ENCODE results near the gene SLC41A1. TPM values are rescaled to one million over a fixed set of nuclear protein-coding genes. Genes with fewer than 3 reads are reported as not detected.

The SLC41A1 gene
- polyA plus RNA-seq, 1 of the 3 experiments (the other 2 are of a cell fraction): 18.3 TPM

DNA sequence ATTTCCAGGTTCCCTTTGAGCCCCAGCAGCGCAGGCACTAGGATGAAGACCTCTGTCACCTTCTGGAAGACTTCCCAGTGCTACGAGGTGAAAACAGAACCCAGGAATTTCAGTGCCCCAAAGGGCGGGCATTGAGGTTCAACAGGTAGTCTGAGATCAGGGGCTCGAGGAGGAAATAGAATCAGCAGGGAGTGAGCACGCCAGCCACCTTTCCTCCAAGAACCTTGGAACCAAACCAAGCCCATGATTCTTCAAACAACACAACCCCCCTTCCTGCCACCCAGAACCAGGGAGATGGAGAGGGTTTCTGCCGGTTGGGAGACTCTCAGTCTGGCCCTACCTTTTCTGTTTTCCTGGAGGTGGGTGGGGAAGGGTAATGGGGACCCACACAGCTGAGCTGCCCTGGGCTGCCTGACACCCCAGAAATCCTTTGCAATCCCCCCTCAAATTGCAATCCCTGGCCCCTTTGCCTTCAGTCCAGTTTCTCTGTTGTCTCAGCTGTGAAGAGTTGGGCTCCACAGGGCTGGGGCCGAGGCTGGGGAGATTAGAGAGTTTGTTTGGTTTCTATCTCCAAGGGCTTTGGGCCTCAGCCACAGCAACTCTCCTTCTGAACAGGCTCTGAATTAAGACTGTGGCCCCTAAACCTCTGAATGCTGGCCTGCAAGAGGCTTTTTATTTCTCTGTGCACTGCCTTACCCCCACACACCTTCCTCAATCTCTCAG, 11.9 kb downstream of the SLC41A1 start:
- POLR2A ChIA-PET: no interaction called here
- no peak for DNase-seq
- Histone ChIP-seq H3K4me1 (ENCODE audit: control insufficient read depth in 1 of 2, insufficient read depth in 2 of 2, low read depth in 1 of 2, low read length in 1 of 2) (no peaks in the 10 kb centered on the region; a peak in 1 of 4 replicates), H3K27me3 (ENCODE audit: insufficient read depth) (no peaks in the 10 kb centered on the region), H3K4me3 (ENCODE audit: low read depth in 2 of 2, low read length in 1 of 2) (no peak overlapping the region), H3K9ac (no peak overlapping the region), H3K36me3 (replicated peaks in 1 of 2; ENCODE audit: control insufficient read depth in 1 of 2, insufficient read depth in 2 of 2, low read length in 1 of 2) (peaks cover 0 to 31% of the 10 kb centered on the region in 2 experiments), H4K20me1 (ENCODE audit: insufficient read depth) (no peaks in the 10 kb centered on the region), H3K4me2 (no peak overlapping the region), H3F3A (replicated peaks; ENCODE audit: insufficient read depth) (no peaks in the 10 kb centered on the region), H2AFZ (ENCODE audit: low read depth) (no peak overlapping the region), H3K9me2 (no peaks in the 10 kb centered on the region), H3K27ac (ENCODE audit: low read depth in 2 of 2, low read length in 1 of 2) (no peak overlapping the region), H3K9me3 (no peaks in the 10 kb centered on the region), H3K79me2 (ENCODE audit: insufficient read depth) (no peaks in the 10 kb centered on the region)
- TF ChIP-seq JUND (IDR thresholded peaks at IDR 0.05) (no peak), YY1 (IDR thresholded peaks at IDR 0.05; ENCODE audit: low read depth) (no peak), SIN3A (IDR thresholded peaks at IDR 0.05; ENCODE audit: borderline replicate concordance, low read depth, low read length) (no peak), FOXM1 (IDR thresholded peaks at IDR 0.05; ENCODE audit: low read depth) (no peak), FOXJ3 (CRISPR knock-in tag; IDR thresholded peaks at IDR 0.05) (no peak), RAD21 (IDR thresholded peaks at IDR 0.05; ENCODE audit: low read length) (no peak), TCF12 (IDR thresholded peaks at IDR 0.05) (no peak), GATA2 (CRISPR knock-in tag; IDR thresholded peaks at IDR 0.05) (no peak), EP300 (IDR thresholded peaks at IDR 0.05; ENCODE audit: borderline replicate concordance in 1 of 2, low read depth in 1 of 2, low read length in 1 of 2) (no peak), MEF2A (IDR thresholded peaks at IDR 0.05; ENCODE audit: borderline replicate concordance, low read depth) (no peak)
- TF ChIP-seq, protein P1, sequence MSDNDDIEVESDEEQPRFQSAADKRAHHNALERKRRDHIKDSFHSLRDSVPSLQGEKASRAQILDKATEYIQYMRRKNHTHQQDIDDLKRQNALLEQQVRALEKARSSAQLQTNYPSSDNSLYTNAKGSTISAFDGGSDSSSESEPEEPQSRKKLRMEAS (IDR thresholded peaks at IDR 0.05; ENCODE audit: low read depth): no peak
- TF ChIP-seq, protein P2, sequence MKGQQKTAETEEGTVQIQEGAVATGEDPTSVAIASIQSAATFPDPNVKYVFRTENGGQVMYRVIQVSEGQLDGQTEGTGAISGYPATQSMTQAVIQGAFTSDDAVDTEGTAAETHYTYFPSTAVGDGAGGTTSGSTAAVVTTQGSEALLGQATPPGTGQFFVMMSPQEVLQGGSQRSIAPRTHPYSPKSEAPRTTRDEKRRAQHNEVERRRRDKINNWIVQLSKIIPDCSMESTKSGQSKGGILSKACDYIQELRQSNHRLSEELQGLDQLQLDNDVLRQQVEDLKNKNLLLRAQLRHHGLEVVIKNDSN (IDR thresholded peaks at IDR 0.05; ENCODE audit: borderline replicate concordance, low read depth): no peak
- CTCF ChIA-PET: interaction anchor here (0.9 to 1.6 kb wide), 5 partner anchors 8 to 176 kb away, joined by 4 to 5 read pairs (median 4); no protein-coding TSS in a partner anchor
- WGBS (ENCODE audit: low lambda C conversion rate): 98% methylated on average over 6 of the region's 7 CpGs

DNA sequence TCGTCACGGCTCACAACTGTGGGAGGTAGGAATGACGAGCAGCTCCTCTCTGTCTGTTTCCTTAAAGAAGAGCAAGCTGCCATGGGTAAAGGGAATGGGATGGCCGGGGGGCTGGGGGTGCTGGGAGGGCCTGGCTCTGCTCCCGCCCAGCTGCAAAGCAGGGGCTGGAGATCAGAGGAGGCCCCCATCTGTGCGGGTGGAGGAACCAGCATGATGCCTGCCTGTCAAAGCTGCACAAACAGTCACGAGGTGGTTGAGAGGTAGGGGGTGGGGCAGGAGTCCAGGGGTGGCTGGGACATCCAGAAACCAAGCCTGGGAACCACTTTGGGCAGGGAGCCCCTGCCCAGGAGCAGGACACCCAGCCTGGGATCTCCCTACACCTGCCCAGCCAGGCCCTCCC, 12.6 kb downstream of the SLC41A1 start:
- peaks cover 0 to 33% of the 10 kb centered on the region in 2 experiments for H3K36me3 ChIP-seq (replicated peaks in 1 of 2; ENCODE audit: control insufficient read depth in 1 of 2, insufficient read depth in 2 of 2, low read length in 1 of 2)
- CTCF ChIA-PET: interaction anchor here (1.0 to 1.6 kb wide), 3 partner anchors 8 to 177 kb away, joined by 4 to 11 read pairs (median 4); no protein-coding TSS in a partner anchor
- WGBS (ENCODE audit: low lambda C conversion rate): 98% methylated on average over 5 of the region's 7 CpGs
- TF ChIP-seq RCOR1 (IDR thresholded peaks at IDR 0.05; ENCODE audit: low read length): no peak
- no peak for TF ChIP-seq ELF1 (IDR thresholded peaks at IDR 0.05)
- no peak for TF ChIP-seq SIN3A (IDR thresholded peaks at IDR 0.05; ENCODE audit: borderline replicate concordance, low read depth, low read length)
- TF ChIP-seq GABPA (IDR thresholded peaks at IDR 0.05; ENCODE audit: low read depth): no peak
- TF ChIP-seq RFX5 (IDR thresholded peaks at IDR 0.05; ENCODE audit: low read length): no peak
- no peak for TF ChIP-seq TAF1 (IDR thresholded peaks at IDR 0.05; ENCODE audit: borderline replicate concordance, low read depth, low read length)
- TF ChIP-seq FOXJ3 (CRISPR knock-in tag; IDR thresholded peaks at IDR 0.05): no peak
- TF ChIP-seq MXI1 (IDR thresholded peaks at IDR 0.05; ENCODE audit: low read depth, low read length): no peak
- TF ChIP-seq, protein P1 (IDR thresholded peaks at IDR 0.05; ENCODE audit: low read depth): no peak
- TF ChIP-seq RXRA (IDR thresholded peaks at IDR 0.05; ENCODE audit: borderline replicate concordance, low read depth): no peak
- no peak for TF ChIP-seq ZBTB33 (IDR thresholded peaks at IDR 0.05; ENCODE audit: borderline replicate concordance, low read depth)
- TF ChIP-seq, protein P3, sequence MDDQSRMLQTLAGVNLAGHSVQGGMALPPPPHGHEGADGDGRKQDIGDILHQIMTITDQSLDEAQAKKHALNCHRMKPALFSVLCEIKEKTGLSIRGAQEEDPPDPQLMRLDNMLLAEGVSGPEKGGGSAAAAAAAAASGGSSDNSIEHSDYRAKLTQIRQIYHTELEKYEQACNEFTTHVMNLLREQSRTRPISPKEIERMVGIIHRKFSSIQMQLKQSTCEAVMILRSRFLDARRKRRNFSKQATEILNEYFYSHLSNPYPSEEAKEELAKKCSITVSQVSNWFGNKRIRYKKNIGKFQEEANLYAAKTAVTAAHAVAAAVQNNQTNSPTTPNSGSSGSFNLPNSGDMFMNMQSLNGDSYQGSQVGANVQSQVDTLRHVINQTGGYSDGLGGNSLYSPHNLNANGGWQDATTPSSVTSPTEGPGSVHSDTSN (IDR thresholded peaks at IDR 0.05): no peak
- no peak for TF ChIP-seq EP300 (IDR thresholded peaks at IDR 0.05; ENCODE audit: borderline replicate concordance in 1 of 2, low read depth in 1 of 2, low read length in 1 of 2)
- no peak for TF ChIP-seq JUND (IDR thresholded peaks at IDR 0.05)
- TF ChIP-seq RAD21 (IDR thresholded peaks at IDR 0.05; ENCODE audit: low read length): no peak
- TF ChIP-seq POLR2AphosphoS5 (IDR thresholded peaks at IDR 0.05; ENCODE audit: low read depth, low read length): no peak

More for the DNA sequence above, 12.6 kb downstream of the SLC41A1 start:
- POLR2A ChIA-PET: no interaction called here
- Histone ChIP-seq H3K27me3 (ENCODE audit: insufficient read depth) (no peaks in the 10 kb centered on the region), H3K4me3 (ENCODE audit: low read depth in 2 of 2, low read length in 1 of 2) (no peak overlapping the region), H3K9me2 (no peaks in the 10 kb centered on the region), H3K27ac (ENCODE audit: low read depth in 2 of 2, low read length in 1 of 2) (no peak overlapping the region), H2AFZ (ENCODE audit: low read depth) (no peak overlapping the region), H3F3A (replicated peaks; ENCODE audit: insufficient read depth) (no peaks in the 10 kb centered on the region), H3K9me3 (no peaks in the 10 kb centered on the region), H3K4me1 (ENCODE audit: control insufficient read depth in 1 of 2, insufficient read depth in 2 of 2, low read depth in 1 of 2, low read length in 1 of 2) (no peaks in the 10 kb centered on the region; a peak in 1 of 4 replicates), H3K9ac (no peak overlapping the region), H3K4me2 (no peak overlapping the region), H4K20me1 (ENCODE audit: insufficient read depth) (no peaks in the 10 kb centered on the region), H3K79me2 (ENCODE audit: insufficient read depth) (no peaks in the 10 kb centered on the region)
- DNase-seq: no peak

All from SK-N-SH (cell line).